Brain pericyte (primary cell): ENCODE results near the gene LRRC56.

Experiments used
- DNase-seq: peaks from one replicate; pipeline ENCODE4 v3.0.0-alpha.2; 2012; ENCODE audit warnings: low read depth, low spot score

LRRC56 gene

DNA sequence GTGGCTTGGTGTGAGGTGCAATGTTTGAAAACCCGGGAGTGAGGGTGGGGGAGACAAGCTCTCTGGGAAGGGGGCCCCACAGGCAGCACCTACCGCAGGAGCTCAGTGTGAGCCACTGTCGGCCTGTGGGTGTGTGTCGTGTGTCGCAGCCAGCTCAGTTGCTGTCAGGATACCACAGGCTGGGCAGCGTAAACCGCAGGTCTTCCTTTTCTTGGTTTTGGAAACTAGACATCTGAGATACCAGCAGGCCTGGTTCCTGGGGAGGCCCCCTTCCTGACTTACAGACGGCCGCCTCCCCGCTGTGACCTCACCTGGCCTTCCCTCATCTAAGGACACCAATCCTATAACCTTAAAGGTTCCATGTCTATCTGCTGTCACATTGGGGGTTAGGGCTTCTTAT, 59.0 kb downstream of the LRRC56 start:
- no peak for DNase-seq

DNA sequence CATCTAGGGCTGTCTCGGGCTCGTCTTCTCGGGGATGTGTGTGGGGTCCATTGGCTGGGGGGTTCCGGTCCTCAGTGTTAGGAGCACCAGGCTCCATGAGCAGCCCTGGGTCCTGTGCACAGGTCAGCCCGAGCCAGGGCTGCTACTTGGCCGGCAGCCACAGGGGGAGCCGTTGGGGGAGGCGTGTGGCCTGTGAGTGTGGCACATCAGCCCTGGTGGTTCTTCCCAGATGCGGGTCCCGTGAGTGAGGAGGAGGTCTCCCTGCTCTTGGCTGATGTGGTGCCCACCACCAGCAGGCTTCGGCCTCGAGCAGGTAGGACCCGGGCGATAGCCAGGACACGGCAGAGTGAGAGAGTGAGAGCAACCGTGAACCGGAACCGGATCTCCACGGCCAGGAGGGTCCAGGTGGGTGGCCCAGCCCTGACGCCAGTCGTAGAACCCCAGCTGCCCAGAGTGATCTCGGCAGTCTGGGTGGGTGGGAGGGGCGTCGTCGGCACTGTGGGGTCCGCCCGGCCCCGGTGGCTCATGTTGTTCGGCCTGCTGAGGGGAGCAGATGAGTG, 59.9 kb downstream of the LRRC56 start:
- DNase-seq, result no peak

DNA sequence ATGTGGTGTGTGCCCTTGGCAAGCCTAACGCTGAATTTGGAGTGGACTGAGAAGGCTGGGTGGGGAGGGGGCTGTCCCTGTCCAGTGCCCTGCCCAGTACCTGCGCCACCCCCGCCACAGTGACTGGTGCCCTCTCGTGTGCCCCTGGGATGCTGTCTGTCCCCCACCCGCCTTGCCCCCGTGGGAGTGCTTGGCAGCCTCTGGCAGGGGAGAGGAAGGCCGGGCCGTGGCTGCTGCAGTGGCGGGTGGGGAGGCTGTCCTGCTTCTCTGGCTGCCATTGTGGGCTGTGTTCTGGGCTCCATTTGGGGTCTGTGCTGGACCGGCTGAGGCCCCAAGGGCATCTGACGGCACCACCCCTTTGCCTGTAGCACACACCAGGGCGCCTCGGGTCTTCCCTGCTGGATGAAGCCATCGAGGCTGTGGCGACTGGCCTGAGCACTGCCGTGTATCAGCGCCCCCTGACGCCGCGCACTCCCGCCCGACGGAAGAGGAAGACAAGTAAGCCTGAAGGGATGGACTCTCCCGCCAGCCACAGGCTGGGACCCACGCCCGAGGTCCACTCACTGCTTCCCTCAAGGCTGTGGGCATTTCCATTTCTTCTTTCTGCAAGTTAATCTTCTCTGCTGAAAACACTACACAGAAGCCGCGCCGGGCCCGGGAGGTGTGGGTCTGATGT, 60.8 kb downstream of the LRRC56 start:
- DNase-seq, result no peak

DNA sequence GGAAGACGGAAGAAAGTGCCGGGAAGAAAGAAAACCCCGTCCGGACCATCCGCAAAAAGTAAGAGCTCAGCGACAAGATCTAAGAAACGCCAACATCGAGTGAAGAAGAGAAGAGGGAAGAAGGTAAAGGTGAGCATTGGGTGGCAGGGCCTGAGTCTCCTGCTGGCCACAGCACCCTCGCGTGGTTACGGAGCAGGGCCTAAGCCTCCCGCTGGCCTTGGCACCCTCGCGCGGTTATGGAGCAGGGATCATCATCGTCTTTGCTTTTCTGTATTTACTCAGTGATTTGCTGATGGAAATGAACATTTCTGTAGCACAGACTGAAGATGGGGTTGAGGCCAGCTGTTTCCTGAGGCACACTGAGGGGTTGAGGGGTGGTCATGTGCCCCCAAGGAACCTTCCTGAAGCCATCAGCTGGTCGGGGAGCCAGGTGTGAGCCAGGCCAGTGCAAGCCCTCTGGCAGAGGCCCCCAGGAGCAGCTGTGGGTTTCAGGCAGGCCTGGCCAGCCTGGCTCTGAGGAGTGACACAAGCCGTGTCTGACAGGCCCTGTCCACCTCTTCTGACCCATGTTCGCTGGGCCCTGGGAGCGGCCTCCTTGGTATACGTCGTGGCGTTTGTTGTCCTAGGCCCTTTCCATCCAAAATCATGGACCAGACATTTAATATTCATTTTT, 64.4 kb downstream of the LRRC56 start:
- DNase-seq, result no peak

DNA sequence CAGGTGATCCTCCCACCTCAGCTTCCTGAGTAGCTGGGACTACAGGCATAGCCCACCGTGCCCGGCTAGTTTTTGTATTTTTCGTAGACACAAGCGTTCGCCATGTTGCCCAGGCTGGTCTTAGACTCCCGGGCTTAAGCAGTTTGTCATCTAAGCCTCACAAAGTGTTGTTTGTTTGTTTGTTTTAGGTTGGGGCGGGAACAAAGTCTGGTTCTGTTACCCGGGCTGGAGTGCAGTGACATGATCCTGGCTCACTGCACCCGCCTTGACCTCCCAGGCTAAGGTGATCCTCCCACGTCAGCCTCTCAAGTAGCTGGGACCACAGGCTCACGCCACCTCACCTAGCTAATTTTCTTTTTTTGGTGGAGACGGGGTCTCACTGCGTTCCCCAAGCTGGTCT, 65.8 kb downstream of the LRRC56 start:
- no peak for DNase-seq
